ENCODE measurements around the gene AP2B1. TPM values are rescaled to one million over a fixed set of nuclear protein-coding genes. Genes with fewer than 3 reads are reported as not detected.
"Not testable (repeated sequence)": the region's sequence is repeated elsewhere in the genome, so short reads cannot be mapped to it uniquely, and the experiment has no call there.

The AP2B1 gene
- total RNA-seq, 1 donor from 2014 or later: 79.5 TPM

- no peak for DNase-seq (ENCODE audit: low read depth in 2 of 2)
Measured at GRCh38 chr17:35695613-35696012, 108.5 kb downstream of the AP2B1 start.

GRCh38 chr17:35698800-35699199, 111.7 kb downstream of the AP2B1 start:
- DNase-seq (ENCODE audit: low read depth in 2 of 2): no peak

DNA sequence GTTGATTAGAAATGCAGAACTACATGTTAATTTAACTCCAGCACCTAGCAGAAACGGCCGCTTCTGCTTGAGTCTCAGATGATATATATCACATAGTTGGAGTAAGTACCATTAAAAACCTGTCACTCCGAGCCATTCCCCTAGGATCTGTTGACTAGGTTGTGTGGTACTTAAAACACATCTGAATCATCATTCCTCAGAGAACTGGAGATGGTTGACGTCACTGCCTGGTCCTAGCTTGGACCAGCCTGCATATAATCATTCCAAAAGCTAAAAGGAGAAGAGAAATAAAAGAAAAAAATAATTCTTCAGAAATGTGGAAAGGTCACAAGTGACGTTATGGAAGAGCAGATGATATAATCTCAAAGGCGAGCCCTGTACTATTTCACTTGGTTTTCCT, 113.0 kb downstream of the AP2B1 start:
- DNase-seq (ENCODE audit: low read depth in 2 of 2): no peak

DNA sequence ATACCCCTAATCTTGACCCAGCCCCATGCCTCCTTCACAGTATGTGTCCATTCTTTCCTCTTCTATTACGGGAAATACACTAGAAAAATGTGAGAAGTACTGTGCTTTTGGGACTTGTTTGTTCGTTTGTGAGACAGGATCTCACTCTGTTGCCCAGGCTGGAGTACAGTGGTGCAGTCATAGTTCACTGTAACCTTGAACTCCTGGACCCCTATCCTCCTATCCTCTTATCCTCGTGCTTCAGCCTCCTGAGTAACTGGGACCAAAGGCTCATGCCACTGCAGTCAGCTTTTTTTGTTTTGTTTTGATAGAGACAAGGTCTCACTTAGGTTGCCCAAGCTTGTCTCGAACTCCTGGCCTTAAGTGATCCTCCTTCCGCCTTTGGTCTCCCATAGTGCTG, 114.4 kb downstream of the AP2B1 start:
- no peak for DNase-seq (ENCODE audit: low read depth in 2 of 2)

- not testable (repeated sequence) for DNase-seq (ENCODE audit: low read depth in 2 of 2)
Measured at GRCh38 chr17:35703308-35703707, 116.2 kb downstream of the AP2B1 start.

DNA sequence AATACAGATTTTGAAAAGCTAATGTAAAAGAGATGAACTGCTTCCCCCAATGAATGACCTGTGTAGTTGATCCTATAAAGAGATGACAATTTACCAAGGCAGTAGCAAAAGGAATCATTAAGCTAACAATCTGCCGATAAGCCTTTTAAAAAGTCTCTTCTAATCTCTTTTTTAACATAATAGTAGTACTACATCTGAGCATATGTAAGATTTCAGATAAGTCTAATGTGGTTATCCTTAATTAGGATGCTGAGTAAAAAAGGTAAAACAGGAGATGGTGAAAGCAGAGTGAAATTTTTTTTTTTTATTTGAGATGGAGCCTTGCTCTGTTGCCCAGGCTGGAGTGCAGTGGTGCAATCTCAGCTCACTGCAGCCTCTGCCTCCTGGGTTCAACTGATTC, 118.1 kb downstream of the AP2B1 start:
- DNase-seq (ENCODE audit: low read depth in 2 of 2): no peak

GRCh38 chr17:35705705-35706104, 118.6 kb downstream of the AP2B1 start:
- DNase-seq (ENCODE audit: low read depth in 2 of 2): no peak

DNA sequence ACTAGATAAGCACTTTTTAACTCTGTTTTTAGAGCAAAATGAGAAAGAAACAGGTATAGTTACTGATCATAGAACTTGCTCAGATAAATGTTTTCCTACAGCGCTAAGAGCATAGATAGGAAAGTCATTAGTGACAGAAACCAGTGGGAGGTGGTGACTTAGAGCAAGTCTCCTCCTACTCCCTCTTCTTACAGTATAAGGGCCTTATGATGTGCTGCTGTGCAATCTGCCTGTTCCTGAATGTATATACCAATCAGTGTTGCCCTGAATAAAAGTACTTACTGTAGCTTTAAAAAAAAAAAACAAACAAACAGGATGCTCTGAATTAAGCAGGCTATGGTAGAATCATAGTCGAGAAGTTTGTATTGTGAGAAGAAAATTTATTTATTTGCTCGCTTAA, 121.0 kb downstream of the AP2B1 start:
- DNase-seq (ENCODE audit: low read depth in 2 of 2): no peak

- no peak for DNase-seq (ENCODE audit: low read depth in 2 of 2)
Measured at GRCh38 chr17:35708951-35709350, 121.8 kb downstream of the AP2B1 start.

GRCh38 chr17:35709874-35710273, 122.8 kb downstream of the AP2B1 start:
- DNase-seq (ENCODE audit: low read depth in 2 of 2): no peak

DNA sequence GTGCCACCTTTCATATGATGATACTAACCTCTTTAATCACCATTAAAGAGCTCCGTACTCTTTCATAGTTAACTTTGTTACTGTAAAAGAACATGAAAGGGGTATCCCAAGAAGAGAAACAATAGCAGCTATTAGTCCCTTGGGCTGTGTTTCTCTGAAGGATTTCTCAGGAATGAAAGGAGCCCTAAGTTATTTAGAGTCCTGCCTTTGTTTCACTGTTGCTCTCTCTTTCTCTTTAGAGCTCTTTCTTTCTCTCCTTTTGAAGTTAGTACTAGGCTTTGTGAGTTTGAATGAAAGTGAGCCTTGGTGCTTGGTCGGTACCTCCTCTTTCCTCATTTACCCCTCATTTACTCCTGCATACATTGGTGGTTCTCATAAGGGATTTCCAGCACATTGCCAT, 123.8 kb downstream of the AP2B1 start:
- no peak for DNase-seq (ENCODE audit: low read depth in 2 of 2)

DNA sequence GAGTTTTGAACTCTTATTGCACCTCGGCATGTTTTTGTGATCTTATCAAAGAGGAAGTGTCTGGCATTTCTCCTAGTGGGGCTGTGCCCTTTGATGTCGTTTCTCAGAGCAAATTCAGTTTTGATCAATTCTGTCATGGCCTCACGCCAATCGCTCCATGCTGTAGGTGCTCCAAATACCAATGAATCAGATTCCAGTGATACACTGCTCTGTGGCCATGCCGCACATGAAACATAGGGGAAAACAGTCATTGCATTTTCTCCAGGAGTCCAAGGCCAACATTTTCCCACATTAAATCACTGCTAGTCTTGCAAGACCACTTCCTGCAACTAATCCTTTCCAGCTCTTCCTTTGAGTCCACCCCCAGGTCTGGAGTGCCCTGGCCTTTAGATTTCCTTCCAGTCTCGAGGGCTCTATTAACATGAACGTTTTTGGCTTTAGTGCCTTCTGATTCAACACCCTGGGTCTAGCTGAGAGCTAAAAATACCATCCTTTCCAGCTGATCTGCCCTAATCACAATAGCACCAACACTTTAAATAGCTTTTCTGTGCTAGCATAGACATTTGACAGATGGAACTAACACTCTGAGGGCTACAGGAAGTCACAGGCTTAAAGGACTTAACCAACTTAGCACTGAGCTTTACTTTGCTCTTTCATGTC, 126.1 kb downstream of the AP2B1 start:
- DNase-seq (ENCODE audit: low read depth in 2 of 2): peak in 1 of 2 donors; percentile 95

- DNase-seq (ENCODE audit: low read depth in 2 of 2): no peak
Measured at GRCh38 chr17:35714988-35715387, 127.9 kb downstream of the AP2B1 start.

- DNase-seq (ENCODE audit: low read depth in 2 of 2): no peak
Measured at GRCh38 chr17:35715416-35715815, 128.3 kb downstream of the AP2B1 start.

GRCh38 chr17:35716173-35716572, 129.1 kb downstream of the AP2B1 start:
- DNase-seq (ENCODE audit: low read depth in 2 of 2): no peak

- DNase-seq (ENCODE audit: low read depth in 2 of 2): no peak
Measured at GRCh38 chr17:35716897-35717465, 129.9 kb downstream of the AP2B1 start.

- DNase-seq (ENCODE audit: low read depth in 2 of 2): no peak
Measured at GRCh38 chr17:35717475-35717874, 130.4 kb downstream of the AP2B1 start.

GRCh38 chr17:35723735-35724134, 136.6 kb downstream of the AP2B1 start:
- no peak for DNase-seq (ENCODE audit: low read depth in 2 of 2)

- no peak for DNase-seq (ENCODE audit: low read depth in 2 of 2)
Measured at GRCh38 chr17:35725058-35725457, 137.9 kb downstream of the AP2B1 start.

- DNase-seq (ENCODE audit: low read depth in 2 of 2): no peak
Measured at GRCh38 chr17:35725802-35726126, 138.6 kb downstream of the AP2B1 start.

- peak in 1 of 2 donors; percentile 34 for DNase-seq (ENCODE audit: low read depth in 2 of 2)
Measured at GRCh38 chr17:35726127-35726952, 139.2 kb downstream of the AP2B1 start.

GRCh38 chr17:35726953-35727460, 139.9 kb downstream of the AP2B1 start:
- DNase-seq (ENCODE audit: low read depth in 2 of 2): no peak

DNA sequence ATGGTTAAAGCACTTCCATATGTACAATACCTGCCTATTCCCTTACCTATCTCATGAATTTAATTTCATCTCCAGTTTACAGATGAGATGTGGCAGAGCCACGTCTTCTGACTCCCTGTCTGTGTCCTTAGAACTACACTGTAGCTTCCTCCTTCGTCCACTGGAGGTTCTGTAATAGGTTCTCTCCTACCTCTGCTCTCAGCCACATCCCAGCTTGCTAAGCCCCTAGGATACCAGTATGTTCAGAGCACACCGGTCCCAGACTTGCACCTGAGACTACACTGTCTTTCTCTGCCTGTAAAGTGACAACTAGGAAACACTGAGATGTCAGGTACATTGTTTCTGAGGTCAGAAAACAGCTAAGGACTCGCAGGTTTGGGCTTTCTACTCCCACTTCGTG, 140.5 kb downstream of the AP2B1 start:
- DNase-seq (ENCODE audit: low read depth in 2 of 2): no peak

Measured in dermis microvascular lymphatic vessel endothelial cell (primary cell).